Measurements from ENCODE around the gene GBF1.

The GBF1 gene

DNA sequence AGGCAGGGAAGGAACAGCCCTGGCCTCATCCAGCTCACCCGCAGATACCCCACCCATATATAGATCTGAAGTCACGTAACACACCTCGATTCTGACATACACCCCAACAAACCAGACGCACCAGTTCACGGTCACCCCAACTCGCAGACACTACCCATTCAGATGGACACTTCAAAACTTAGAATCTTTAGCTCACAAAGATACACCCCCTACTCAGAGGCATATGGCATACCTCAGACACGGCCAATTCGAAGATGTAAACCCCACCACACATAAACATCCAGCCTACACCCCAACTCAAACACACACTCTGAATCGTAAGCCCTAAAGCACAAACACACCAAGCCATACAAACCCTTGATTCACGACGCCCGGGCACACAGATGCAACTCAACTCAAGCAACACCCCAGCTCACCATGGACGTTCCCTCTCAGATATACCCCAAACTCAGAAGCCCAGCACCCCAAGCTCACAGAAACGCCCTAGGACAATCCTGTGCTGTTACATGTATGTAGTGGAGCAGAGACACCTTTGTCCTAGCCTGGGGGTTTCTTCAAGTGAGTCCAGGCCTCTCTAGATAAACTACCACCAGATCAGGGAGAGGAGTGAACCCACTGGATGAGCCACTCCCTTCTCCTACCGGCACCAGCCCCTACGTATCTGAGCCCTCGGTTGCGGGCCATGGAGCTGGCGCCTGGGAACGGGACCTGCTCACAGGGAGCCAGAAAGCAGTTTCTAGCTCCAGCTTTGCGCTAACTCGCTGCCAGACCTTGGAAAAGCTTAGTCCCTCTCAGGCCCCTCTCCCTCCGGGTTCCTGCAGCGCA, 164.5 kb downstream of the GBF1 start:
- no peak for DNase-seq (ENCODE audit: low spot score)
- TF ChIP-seq, protein P1, sequence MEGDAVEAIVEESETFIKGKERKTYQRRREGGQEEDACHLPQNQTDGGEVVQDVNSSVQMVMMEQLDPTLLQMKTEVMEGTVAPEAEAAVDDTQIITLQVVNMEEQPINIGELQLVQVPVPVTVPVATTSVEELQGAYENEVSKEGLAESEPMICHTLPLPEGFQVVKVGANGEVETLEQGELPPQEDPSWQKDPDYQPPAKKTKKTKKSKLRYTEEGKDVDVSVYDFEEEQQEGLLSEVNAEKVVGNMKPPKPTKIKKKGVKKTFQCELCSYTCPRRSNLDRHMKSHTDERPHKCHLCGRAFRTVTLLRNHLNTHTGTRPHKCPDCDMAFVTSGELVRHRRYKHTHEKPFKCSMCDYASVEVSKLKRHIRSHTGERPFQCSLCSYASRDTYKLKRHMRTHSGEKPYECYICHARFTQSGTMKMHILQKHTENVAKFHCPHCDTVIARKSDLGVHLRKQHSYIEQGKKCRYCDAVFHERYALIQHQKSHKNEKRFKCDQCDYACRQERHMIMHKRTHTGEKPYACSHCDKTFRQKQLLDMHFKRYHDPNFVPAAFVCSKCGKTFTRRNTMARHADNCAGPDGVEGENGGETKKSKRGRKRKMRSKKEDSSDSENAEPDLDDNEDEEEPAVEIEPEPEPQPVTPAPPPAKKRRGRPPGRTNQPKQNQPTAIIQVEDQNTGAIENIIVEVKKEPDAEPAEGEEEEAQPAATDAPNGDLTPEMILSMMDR (IDR thresholded peaks at IDR 0.05; ENCODE audit: borderline replicate concordance, control extremely low read depth, extremely low read depth, insufficient read depth, missing control alignments): no peak
- in situ Hi-C loops (cut with MboI; ENCODE audit: low sequenced_read_pairs, unreplicated experiment): no loop called here

DNA sequence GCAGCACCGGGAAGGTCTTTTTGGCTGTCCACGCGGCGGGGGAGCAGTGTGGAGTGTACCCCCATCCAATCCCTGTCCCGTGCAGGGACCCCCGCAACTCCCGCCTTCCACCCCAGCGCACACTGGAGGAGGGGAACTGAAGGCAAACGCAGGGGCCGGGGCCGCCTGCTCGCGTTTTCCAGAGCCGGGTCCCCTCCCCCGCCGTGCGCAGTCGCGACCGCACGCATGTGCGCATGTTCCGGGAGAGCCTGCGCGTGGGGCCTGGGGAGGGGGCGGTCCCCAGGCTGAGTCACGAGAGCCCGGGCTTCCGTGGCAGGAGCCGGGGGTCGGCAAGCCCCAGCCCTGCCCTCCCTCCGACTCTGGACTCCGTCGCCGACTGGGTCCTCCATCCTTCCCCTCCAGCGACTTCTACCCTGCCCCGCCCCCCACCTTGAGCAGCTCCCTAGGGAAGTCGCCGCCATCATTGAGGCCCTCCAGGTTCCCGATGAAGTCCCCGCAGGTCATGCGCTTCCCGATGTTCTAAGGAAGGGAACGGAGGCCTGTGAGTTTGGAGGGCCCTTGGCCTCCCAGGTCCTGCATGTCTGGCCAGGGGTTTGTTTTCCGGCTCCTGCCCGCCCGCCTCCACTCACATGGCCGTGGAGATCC, 165.2 kb downstream of the GBF1 start:
- no peak for DNase-seq (ENCODE audit: low spot score)
- in situ Hi-C loops (cut with MboI; ENCODE audit: low sequenced_read_pairs, unreplicated experiment): no loop called here
- TF ChIP-seq, protein P1 (IDR thresholded peaks at IDR 0.05; ENCODE audit: borderline replicate concordance, control extremely low read depth, extremely low read depth, insufficient read depth, missing control alignments): no peak

DNA sequence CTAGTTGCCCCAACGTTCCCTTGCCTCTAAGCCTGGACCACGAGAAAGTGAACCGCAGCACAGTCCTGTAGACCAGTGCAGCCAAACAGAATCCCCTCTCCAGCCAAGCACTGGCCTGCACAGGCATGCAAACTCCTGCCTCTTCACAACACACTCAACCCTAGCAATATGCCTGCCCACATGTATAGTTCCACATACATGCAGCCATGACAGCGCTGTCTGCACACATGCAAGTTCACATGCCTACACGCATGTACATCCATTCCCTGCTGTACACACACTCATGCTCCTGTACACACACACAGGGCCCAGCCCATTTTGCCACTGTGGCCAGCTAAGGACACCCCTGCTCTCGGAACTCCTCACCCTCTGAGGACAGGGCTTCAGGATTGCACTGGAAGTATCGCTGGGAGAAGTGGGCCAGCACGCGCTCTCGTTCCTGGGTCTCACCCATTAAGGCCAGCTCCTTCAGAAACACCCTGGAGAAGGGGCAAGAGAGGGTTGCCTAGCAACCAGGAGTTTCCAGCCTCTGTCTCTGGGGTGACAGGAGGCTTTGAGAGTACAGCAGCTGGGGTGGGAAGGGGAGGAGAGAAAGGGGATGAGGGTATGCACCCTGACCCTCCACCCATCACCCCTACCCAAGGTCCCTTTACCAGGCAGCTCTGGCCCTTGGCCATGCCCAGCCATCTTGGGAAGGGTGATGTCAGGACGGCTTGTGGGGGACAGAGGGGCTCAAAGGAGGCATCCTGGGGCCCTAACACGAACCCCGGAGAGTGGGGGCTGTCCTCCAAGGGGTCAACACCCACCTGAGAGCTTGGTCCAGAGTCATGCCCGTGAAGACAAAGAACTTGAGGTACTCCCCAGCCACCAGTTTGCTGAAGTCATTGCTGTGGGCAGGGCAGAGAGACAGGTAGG, 166.3 kb downstream of the GBF1 start:
- no peak for DNase-seq (ENCODE audit: low spot score)
- in situ Hi-C loops (cut with MboI; ENCODE audit: low sequenced_read_pairs, unreplicated experiment): no loop called here
- TF ChIP-seq, protein P1 (IDR thresholded peaks at IDR 0.05; ENCODE audit: borderline replicate concordance, control extremely low read depth, extremely low read depth, insufficient read depth, missing control alignments): no peak

DNA sequence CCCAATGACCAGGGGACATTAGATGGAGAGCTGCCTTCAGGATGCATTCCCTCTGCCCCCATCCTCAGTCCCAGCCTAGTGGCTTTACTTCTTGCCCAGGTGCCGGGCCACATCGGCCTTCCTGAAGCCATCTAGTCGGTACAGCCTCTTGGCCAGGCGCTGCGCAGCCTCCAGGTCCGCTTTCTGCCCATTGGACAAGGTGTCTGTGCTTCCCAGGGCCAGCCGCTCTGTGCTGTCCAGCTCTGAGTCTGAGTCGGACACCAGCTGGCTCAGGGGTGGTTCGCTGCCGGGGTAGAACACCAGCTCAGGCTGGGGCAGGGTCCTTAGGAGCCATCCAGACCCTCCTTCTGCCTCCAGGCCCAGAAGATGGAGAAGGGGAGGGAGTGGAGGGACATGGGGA, 167.0 kb downstream of the GBF1 start:
- DNase-seq (ENCODE audit: low spot score): no peak
- TF ChIP-seq, protein P1 (IDR thresholded peaks at IDR 0.05; ENCODE audit: borderline replicate concordance, control extremely low read depth, extremely low read depth, insufficient read depth, missing control alignments): no peak
- in situ Hi-C loops (cut with MboI; ENCODE audit: low sequenced_read_pairs, unreplicated experiment): no loop called here

DNA sequence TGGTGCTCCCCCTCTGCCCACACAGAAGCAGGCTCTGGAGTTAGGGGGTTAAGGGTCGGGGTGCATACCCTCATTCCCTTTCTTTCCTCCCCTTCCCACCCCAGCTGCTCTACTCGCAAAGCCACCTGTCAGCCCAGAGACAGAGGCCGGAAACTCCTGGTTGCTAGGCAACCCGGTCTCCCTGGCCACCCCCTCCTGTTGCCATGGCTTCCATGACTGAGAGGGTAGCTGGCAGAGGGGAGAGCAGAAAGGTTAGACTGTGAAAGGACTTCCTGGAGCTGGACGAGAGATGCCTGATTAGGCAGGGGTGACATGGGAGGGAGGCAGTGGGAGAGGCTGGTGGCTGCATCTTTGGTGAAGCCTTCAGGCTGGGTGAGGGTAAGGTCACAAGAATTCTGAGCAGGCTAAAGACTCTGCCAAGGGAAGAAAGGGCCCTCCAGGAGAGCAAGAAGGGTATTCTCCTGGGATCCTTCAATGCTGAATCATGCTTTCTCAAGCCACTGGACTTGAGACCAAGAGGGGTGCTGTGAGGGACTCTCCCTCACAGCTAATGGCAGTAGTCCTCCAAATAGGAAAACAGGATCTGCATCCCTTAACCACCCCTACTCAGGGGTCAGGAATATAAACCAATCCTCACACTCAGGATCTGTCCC, 167.8 kb downstream of the GBF1 start:
- DNase-seq (ENCODE audit: low spot score): peak; percentile 77
- in situ Hi-C loops (cut with MboI; ENCODE audit: low sequenced_read_pairs, unreplicated experiment): no loop called here
- TF ChIP-seq, protein P1 (IDR thresholded peaks at IDR 0.05; ENCODE audit: borderline replicate concordance, control extremely low read depth, extremely low read depth, insufficient read depth, missing control alignments): no peak
